ENCODE data around the gene GFOD2. TPM values are rescaled to one million over a fixed set of nuclear protein-coding genes. Genes with fewer than 3 reads are reported as not detected.

Gene GFOD2
- total and polyA plus RNA-seq, 12 donors: 6.0 to 10.9 (median 8.2) TPM

GRCh38 chr16:67664871-67665270 is 54.2 kb downstream of the GFOD2 start:
- peaks cover 0 to 27% (median 0%) of the 10 kb centered on the region in 9 donors for H3K36me3 ChIP-seq
- WGBS, 2 donors: 97% methylated on average over 7 of the region's 7 CpGs
- ATAC-seq: no peak
- intact Hi-C loops (cut with DNase I): loop anchor here in 5 of 10 donors (5.0 to 10.0 kb wide), 4 partner anchors 103 to 170 kb away; partner anchors contain the start of genes CTCF (in 3 of the 5), RANBP10 (in 1 of the 5) and TSNAXIP1 (in 1 of the 5)
- no peaks in the 10 kb centered on the region for H3K27me3 ChIP-seq
- no peak for DNase-seq
- H3K27ac ChIP-seq: no peak overlapping the region
- H3K4me1 ChIP-seq: peaks cover 14 to 46% (median 31%) of the 10 kb centered on the region in 9 donors
- H3K9me3 ChIP-seq: no peaks in the 10 kb centered on the region
- TF ChIP-seq CTCF (IDR thresholded peaks at IDR 0.05): no peak
- H3K4me3 ChIP-seq: no peak overlapping the region

- peaks cover 17 to 51% (median 37%) of the 10 kb centered on the region in 9 donors for H3K4me1 ChIP-seq
- intact Hi-C loops (cut with DNase I): loop anchor here in 2 of 10 donors (5.0 to 10.0 kb wide), 2 partner anchors 102 to 169 kb away; partner anchors contain the start of gene CTCF (in 1 of the 2)
Measured at GRCh38 chr16:67664258-67664657, 54.9 kb downstream of the GFOD2 start.

GRCh38 chr16:67663877-67664222 is 55.3 kb downstream of the GFOD2 start:
- intact Hi-C loops (cut with DNase I): loop anchor here in 2 of 10 donors (5.0 to 10.0 kb wide), 2 partner anchors 102 to 169 kb away; partner anchors contain the start of gene CTCF (in 1 of the 2)
- ATAC-seq (no peak), DNase-seq (no peak)
- Histone ChIP-seq H3K36me3 (peaks cover 0 to 27% (median 0%) of the 10 kb centered on the region in 9 donors), H3K27me3 (no peaks in the 10 kb centered on the region), H3K4me3 (no peak overlapping the region), H3K27ac (no peak overlapping the region), H3K4me1 (peaks cover 21 to 52% (median 41%) of the 10 kb centered on the region in 9 donors), H3K9me3 (no peaks in the 10 kb centered on the region)
- TF ChIP-seq CTCF (IDR thresholded peaks at IDR 0.05): no peak
- 92 to 95% methylated on average over 6 of the region's 6 CpGs for WGBS, 2 donors

More at GRCh38 chr16:67664258-67664657, 54.9 kb downstream of the GFOD2 start:
- no peak for ATAC-seq
- no peak overlapping the region for H3K27ac ChIP-seq
- H3K36me3 ChIP-seq: peaks cover 0 to 27% (median 0%) of the 10 kb centered on the region in 9 donors
- 77 to 84% methylated on average over 4 of the region's 4 CpGs for WGBS, 2 donors
- no peak for DNase-seq
- no peaks in the 10 kb centered on the region for H3K27me3 ChIP-seq
- no peaks in the 10 kb centered on the region for H3K9me3 ChIP-seq
- H3K4me3 ChIP-seq: no peak overlapping the region
- TF ChIP-seq CTCF (IDR thresholded peaks at IDR 0.05): no peak

GRCh38 chr16:67663151-67663876 is 55.8 kb downstream of the GFOD2 start:
- DNase-seq (peak in 1 of 2 donors; percentile 18), ATAC-seq (no peak)
- Histone ChIP-seq H3K4me1 (peaks cover 23 to 50% (median 42%) of the 10 kb centered on the region in 9 donors), H3K36me3 (peaks cover 0 to 30% (median 0%) of the 10 kb centered on the region in 9 donors), H3K27ac (no peak overlapping the region), H3K4me3 (no peak overlapping the region), H3K9me3 (no peaks in the 10 kb centered on the region), H3K27me3 (no peaks in the 10 kb centered on the region)
- peak in 1 of 9 donors; percentile 24 for TF ChIP-seq CTCF (IDR thresholded peaks at IDR 0.05)
- intact Hi-C loops (cut with DNase I): loop anchor here in 2 of 10 donors (5.0 to 10.0 kb wide), 2 partner anchors 101 to 169 kb away; partner anchors contain the start of gene CTCF (in 1 of the 2)
- WGBS, 2 donors: 82 to 84% methylated on average over 23 to 25 of the region's 25 CpGs

Data from heart right ventricle (tissue), 16 donors.